ENCODE data around the gene HRH3. TPM values are rescaled to one million over a fixed set of nuclear protein-coding genes. Genes with fewer than 3 reads are reported as not detected.

The HRH3 gene
- total and polyA plus RNA-seq, 5 donors from 2014 or later = not detected

DNA sequence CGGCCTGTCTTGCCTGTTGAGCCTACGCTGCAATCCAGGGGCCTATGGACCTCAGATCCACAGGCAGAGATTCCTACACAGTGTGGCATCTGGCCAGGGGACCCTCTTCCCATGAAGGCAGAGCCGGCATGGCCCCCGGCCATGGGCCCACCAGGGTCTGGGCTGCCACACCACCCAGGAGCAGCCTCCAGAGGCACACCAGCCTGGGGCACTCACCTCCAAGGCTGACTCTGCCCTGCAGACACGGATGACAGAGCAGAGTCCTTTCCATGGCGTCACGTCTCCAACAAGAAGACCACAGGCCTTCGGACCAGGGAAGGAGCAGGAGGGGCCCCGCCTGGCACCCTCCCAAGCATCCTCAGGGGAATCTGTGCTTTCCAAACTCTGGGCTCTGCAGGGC, 3.5 kb upstream of the HRH3 start:
- DNase-seq (no peak), ATAC-seq (ENCODE audit: low read depth in 2 of 2) (no peak)
- H3K27me3 Mint-ChIP-seq = peaks cover 23% of the 10 kb centered on the region
- Histone ChIP-seq H3K36me3 (ENCODE audit: control insufficient read depth, insufficient read depth, low read length) (no peaks in the 10 kb centered on the region), H3K4me3 (ENCODE audit: low read depth, low read length) (no peak overlapping the region), H3K27me3 (ENCODE audit: control insufficient read depth, insufficient read depth, low read length) (no peaks in the 10 kb centered on the region), H3K27ac (ENCODE audit: insufficient read depth, low read length, poor library complexity, severe bottlenecking) (no peak overlapping the region), H3K4me1 (ENCODE audit: control insufficient read depth, insufficient read depth, low read length, poor library complexity, severe bottlenecking) (peaks cover 11% of the 10 kb centered on the region), H3K9me3 (ENCODE audit: control insufficient read depth in 2 of 2, low read length in 2 of 2) (no peaks in the 10 kb centered on the region)
- peaks cover 0 to 2% (median 0%) of the 10 kb centered on the region in 4 donors for H3K4me1 Mint-ChIP-seq
- peaks cover 0 to 2% (median 0%) of the 10 kb centered on the region in 7 donors for H3K9me3 Mint-ChIP-seq
- H3K36me3 Mint-ChIP-seq = no peaks in the 10 kb centered on the region
- no peak overlapping the region for H3K27ac Mint-ChIP-seq
- no peak overlapping the region for H3K4me3 Mint-ChIP-seq

DNA sequence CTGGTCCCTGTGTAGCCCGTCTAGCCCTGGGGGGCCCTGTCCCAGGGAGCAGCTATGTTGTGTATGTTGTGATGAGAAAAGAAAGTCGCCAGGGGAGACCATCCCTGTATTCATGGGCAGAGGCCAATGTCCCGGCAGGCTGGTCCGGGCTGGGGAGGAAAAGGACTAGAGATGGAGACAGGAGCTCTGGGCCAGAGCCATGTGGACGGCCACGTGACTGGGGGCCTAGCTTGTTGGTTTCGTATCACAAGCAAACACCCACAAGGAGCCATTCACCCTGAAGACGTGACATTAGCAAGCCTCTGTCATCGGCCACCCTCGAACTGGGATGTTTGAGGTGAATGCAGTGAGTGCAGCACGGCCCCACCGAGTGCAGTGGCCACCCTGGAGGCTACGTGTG, 2.9 kb upstream of the HRH3 start:
- Histone ChIP-seq H3K4me1 (ENCODE audit: control insufficient read depth, insufficient read depth, low read length, poor library complexity, severe bottlenecking) (peaks cover 11% of the 10 kb centered on the region), H3K36me3 (ENCODE audit: control insufficient read depth, insufficient read depth, low read length) (no peaks in the 10 kb centered on the region), H3K27ac (ENCODE audit: insufficient read depth, low read length, poor library complexity, severe bottlenecking) (no peak overlapping the region), H3K4me3 (ENCODE audit: low read depth, low read length) (no peak overlapping the region), H3K27me3 (ENCODE audit: control insufficient read depth, insufficient read depth, low read length) (no peaks in the 10 kb centered on the region), H3K9me3 (ENCODE audit: control insufficient read depth in 2 of 2, low read length in 2 of 2) (no peaks in the 10 kb centered on the region)
- DNase-seq = no peak
- peaks cover 0 to 2% (median 0%) of the 10 kb centered on the region in 4 donors for H3K4me1 Mint-ChIP-seq
- H3K36me3 Mint-ChIP-seq = no peaks in the 10 kb centered on the region
- H3K4me3 Mint-ChIP-seq = no peak overlapping the region
- peaks cover 0 to 2% (median 0%) of the 10 kb centered on the region in 7 donors for H3K9me3 Mint-ChIP-seq
- no peak for ATAC-seq (ENCODE audit: low read depth in 2 of 2)
- peaks cover 23% of the 10 kb centered on the region for H3K27me3 Mint-ChIP-seq
- no peak overlapping the region for H3K27ac Mint-ChIP-seq

DNA sequence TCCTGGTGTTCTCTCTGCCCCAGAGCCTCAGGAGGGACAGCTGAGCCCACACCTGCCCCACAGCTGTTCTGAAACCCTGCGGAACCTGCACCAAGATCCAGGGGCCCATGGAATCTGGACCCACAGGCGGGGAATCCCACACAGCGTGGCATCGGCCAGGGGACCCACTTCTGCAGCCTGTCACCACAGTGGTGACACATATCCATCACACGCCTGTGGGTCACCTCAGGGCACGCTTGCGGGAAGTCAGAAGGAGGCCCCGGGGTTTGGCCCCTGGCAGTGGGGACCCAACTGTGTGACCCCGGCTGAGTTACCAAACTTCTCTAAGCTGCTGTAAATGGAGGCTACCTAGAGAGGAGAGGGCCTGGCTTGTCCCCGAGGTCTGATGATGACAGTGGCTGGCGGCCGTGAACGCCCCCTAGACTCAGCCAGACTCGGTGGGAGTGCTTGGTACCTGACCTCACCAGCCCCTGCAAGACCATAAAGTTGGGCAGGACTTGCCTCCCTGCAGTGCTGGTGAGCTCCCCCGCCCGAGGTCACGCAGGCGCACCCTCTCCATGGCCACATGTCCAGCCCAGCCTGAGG, 2.3 kb upstream of the HRH3 start:
- H3K4me3 ChIP-seq (ENCODE audit: low read depth, low read length) = no peak overlapping the region
- peaks cover 23% of the 10 kb centered on the region for H3K27me3 Mint-ChIP-seq
- no peak for ATAC-seq (ENCODE audit: low read depth in 2 of 2)
- H3K27ac ChIP-seq (ENCODE audit: insufficient read depth, low read length, poor library complexity, severe bottlenecking) = no peak overlapping the region
- no peaks in the 10 kb centered on the region for H3K9me3 ChIP-seq (ENCODE audit: control insufficient read depth in 2 of 2, low read length in 2 of 2)
- H3K36me3 ChIP-seq (ENCODE audit: control insufficient read depth, insufficient read depth, low read length) = no peaks in the 10 kb centered on the region
- no peak for DNase-seq
- H3K4me1 ChIP-seq (ENCODE audit: control insufficient read depth, insufficient read depth, low read length, poor library complexity, severe bottlenecking) = peaks cover 11% of the 10 kb centered on the region
- H3K27ac Mint-ChIP-seq = no peak overlapping the region
- H3K9me3 Mint-ChIP-seq = peaks cover 0 to 2% (median 0%) of the 10 kb centered on the region in 7 donors
- H3K27me3 ChIP-seq (ENCODE audit: control insufficient read depth, insufficient read depth, low read length) = no peaks in the 10 kb centered on the region
- H3K4me3 Mint-ChIP-seq = no peak overlapping the region
- peaks cover 0 to 4% (median 0%) of the 10 kb centered on the region in 4 donors for H3K4me1 Mint-ChIP-seq
- no peaks in the 10 kb centered on the region for H3K36me3 Mint-ChIP-seq

GRCh38 chr20:62220666-62221568, 839 bp upstream of the HRH3 start:
- no peaks in the 10 kb centered on the region for H3K9me3 ChIP-seq (ENCODE audit: control insufficient read depth in 2 of 2, low read length in 2 of 2)
- peaks cover 11% of the 10 kb centered on the region for H3K4me1 ChIP-seq (ENCODE audit: control insufficient read depth, insufficient read depth, low read length, poor library complexity, severe bottlenecking)
- DNase-seq = no peak
- Mint-ChIP-seq H3K36me3 (no peaks in the 10 kb centered on the region), H3K27me3 (peaks cover 23% of the 10 kb centered on the region), H3K9me3 (peaks cover 0 to 2% (median 0%) of the 10 kb centered on the region in 7 donors), H3K4me1 (peaks cover 0 to 4% (median 0%) of the 10 kb centered on the region in 4 donors), H3K4me3 (peak overlapping the region in 1 of 4 donors; percentile 39), H3K27ac (no peak overlapping the region)
- H3K36me3 ChIP-seq (ENCODE audit: control insufficient read depth, insufficient read depth, low read length) = no peaks in the 10 kb centered on the region
- no peak for ATAC-seq (ENCODE audit: low read depth in 2 of 2)
- H3K27ac ChIP-seq (ENCODE audit: insufficient read depth, low read length, poor library complexity, severe bottlenecking) = no peak overlapping the region
- H3K4me3 ChIP-seq (ENCODE audit: low read depth, low read length) = no peak overlapping the region
- no peaks in the 10 kb centered on the region for H3K27me3 ChIP-seq (ENCODE audit: control insufficient read depth, insufficient read depth, low read length)

- no peak for DNase-seq
- H3K27me3 Mint-ChIP-seq = peaks cover 34% of the 10 kb centered on the region
These were observed 732 bp downstream of the HRH3 start for GRCh38 chr20:62219101-62219991.

GRCh38 chr20:62217913-62218773, 1.9 kb downstream of the HRH3 start:
- Histone ChIP-seq H3K36me3 (ENCODE audit: control insufficient read depth, insufficient read depth, low read length) (no peaks in the 10 kb centered on the region), H3K4me1 (ENCODE audit: control insufficient read depth, insufficient read depth, low read length, poor library complexity, severe bottlenecking) (peaks cover 11% of the 10 kb centered on the region), H3K4me3 (ENCODE audit: low read depth, low read length) (no peak overlapping the region), H3K9me3 (ENCODE audit: control insufficient read depth in 2 of 2, low read length in 2 of 2) (no peaks in the 10 kb centered on the region), H3K27me3 (ENCODE audit: control insufficient read depth, insufficient read depth, low read length) (no peaks in the 10 kb centered on the region), H3K27ac (ENCODE audit: insufficient read depth, low read length, poor library complexity, severe bottlenecking) (no peak overlapping the region)
- no peak overlapping the region for H3K27ac Mint-ChIP-seq
- no peak overlapping the region for H3K4me3 Mint-ChIP-seq
- H3K36me3 Mint-ChIP-seq = no peaks in the 10 kb centered on the region
- H3K27me3 Mint-ChIP-seq = peaks cover 35% of the 10 kb centered on the region
- peaks cover 0 to 4% (median under 1%) of the 10 kb centered on the region in 4 donors for H3K4me1 Mint-ChIP-seq
- H3K9me3 Mint-ChIP-seq = peaks cover 0 to 2% (median 0%) of the 10 kb centered on the region in 7 donors
- DNase-seq (no peak), ATAC-seq (ENCODE audit: low read depth in 2 of 2) (no peak)

More at GRCh38 chr20:62219101-62219991, 732 bp downstream of the HRH3 start:
- H3K4me1 ChIP-seq (ENCODE audit: control insufficient read depth, insufficient read depth, low read length, poor library complexity, severe bottlenecking) = peaks cover 11% of the 10 kb centered on the region
- Mint-ChIP-seq H3K9me3 (peaks cover 0 to 2% (median 0%) of the 10 kb centered on the region in 7 donors), H3K4me3 (peak overlapping the region in 1 of 4 donors; percentile 60), H3K4me1 (peaks cover 0 to 4% (median under 1%) of the 10 kb centered on the region in 4 donors), H3K27ac (no peak overlapping the region), H3K36me3 (no peaks in the 10 kb centered on the region)
- no peak overlapping the region for H3K4me3 ChIP-seq (ENCODE audit: low read depth, low read length)
- no peak for ATAC-seq (ENCODE audit: low read depth in 2 of 2)
- no peak overlapping the region for H3K27ac ChIP-seq (ENCODE audit: insufficient read depth, low read length, poor library complexity, severe bottlenecking)
- no peaks in the 10 kb centered on the region for H3K9me3 ChIP-seq (ENCODE audit: control insufficient read depth in 2 of 2, low read length in 2 of 2)
- no peaks in the 10 kb centered on the region for H3K36me3 ChIP-seq (ENCODE audit: control insufficient read depth, insufficient read depth, low read length)
- H3K27me3 ChIP-seq (ENCODE audit: control insufficient read depth, insufficient read depth, low read length) = no peaks in the 10 kb centered on the region

All from CD4-positive, CD25-positive, alpha-beta regulatory T cell (primary cell).